GM12874 (cell line): ENCODE data around the gene TNFRSF14.

Experiments
- TF ChIP-seq, protein P1 (sequence below): IDR thresholded peaks from 2 replicates; pipeline ENCODE4 v1.5.1; 2011; ENCODE audit warnings: low read depth, mild to moderate bottlenecking, control low read depth, low read length, moderate library complexity; ENCODE audit not compliant: insufficient read depth

The TNFRSF14 gene

DNA sequence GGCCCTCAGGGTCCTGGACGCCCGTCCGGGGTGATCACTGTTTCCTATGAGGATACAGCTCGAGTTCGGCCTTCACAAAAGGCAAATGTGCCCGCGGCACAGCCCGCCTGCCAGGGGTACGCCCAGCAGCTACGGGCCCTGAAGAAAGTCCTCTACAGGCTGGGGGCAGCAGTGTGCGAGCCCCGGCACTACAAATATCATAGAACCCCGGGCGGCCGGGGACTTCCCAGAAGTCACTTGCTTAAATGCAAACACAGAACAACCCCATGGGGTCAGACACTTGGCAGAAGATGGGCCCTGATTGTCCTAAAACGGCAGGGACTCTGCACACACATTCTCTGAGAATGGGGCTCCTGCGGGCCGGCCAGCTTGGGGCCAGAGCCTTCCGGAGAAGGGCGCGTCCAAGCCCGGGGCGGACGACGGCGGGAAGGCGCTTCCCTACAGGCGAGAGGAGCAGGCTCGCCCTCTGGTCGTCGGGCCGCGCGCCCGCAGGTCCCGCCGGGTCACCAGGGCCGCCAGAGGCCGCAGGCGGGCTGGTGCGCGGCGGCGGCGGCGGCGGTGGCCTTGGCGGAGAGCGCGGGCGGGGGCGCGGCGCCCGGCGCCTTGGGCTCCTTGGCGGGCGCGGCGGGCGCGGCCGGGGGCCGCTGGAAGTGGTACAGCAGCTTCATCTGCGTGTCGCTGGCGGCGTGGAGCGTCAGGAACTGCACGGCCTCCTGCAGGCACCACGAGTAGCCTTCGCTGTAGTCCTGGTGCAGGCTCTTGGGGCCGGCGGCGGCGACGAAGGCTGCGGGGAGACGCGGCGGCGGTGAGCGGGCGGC lies 27.0 kb upstream of the TNFRSF14 start:
- TF ChIP-seq, protein P1, sequence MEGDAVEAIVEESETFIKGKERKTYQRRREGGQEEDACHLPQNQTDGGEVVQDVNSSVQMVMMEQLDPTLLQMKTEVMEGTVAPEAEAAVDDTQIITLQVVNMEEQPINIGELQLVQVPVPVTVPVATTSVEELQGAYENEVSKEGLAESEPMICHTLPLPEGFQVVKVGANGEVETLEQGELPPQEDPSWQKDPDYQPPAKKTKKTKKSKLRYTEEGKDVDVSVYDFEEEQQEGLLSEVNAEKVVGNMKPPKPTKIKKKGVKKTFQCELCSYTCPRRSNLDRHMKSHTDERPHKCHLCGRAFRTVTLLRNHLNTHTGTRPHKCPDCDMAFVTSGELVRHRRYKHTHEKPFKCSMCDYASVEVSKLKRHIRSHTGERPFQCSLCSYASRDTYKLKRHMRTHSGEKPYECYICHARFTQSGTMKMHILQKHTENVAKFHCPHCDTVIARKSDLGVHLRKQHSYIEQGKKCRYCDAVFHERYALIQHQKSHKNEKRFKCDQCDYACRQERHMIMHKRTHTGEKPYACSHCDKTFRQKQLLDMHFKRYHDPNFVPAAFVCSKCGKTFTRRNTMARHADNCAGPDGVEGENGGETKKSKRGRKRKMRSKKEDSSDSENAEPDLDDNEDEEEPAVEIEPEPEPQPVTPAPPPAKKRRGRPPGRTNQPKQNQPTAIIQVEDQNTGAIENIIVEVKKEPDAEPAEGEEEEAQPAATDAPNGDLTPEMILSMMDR = 0 out of 2 replicates have a peak, but pooled peaks have one; percentile 20

DNA sequence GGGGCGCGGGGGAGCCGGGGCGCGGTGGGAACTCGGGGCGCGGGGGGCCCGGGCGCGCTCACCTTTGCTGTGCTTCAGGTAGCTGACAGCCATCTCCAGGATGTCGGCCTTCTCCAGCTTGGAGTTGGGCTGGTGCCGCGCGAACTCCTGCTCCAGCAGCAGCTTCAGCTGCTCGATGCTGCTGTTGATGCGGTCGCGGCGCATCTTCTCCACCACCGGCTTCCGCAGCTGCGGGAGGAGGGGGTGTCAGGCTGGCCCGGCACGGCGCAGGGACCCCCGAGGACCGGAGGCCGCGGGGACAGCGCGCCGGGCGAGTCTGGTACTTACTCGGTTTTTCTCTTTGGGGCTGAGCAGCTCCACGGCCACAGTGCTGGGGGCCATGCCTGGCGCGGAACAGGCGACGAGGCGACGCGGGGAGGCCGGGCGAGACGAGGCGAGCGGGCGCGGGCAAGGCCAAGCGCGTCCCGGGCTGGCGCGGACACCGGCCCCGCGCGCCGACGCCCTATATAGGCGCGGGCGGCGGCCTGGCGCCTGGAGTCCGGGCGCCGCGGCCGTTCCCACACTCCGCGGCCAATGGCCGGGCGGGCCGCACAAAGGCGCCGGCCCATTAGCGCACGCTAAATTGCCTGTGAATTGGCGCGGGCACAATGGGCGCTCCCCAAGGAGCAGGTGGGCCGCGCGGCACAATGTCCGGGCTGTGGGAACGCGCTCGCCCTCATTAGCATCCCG lies 26.2 kb upstream of the TNFRSF14 start, which contains the start of gene HES5:
Gene HES5, minus strand, starts transcription at position 480 of the 729 bp plus-strand sequence. Its CDS starts 99 bp downstream, at position 381.
- TF ChIP-seq, protein P1 = no peak

GRCh38 chr1:2530513-2531361 lies 25.4 kb upstream of the TNFRSF14 start:
- TF ChIP-seq, protein P1 = no peak

- TF ChIP-seq, protein P1 = no peak
These were observed 23.5 kb upstream of the TNFRSF14 start for GRCh38 chr1:2532485-2533160.

- TF ChIP-seq, protein P1 = no peak
These were observed 22.8 kb upstream of the TNFRSF14 start for GRCh38 chr1:2533365-2533764.

DNA sequence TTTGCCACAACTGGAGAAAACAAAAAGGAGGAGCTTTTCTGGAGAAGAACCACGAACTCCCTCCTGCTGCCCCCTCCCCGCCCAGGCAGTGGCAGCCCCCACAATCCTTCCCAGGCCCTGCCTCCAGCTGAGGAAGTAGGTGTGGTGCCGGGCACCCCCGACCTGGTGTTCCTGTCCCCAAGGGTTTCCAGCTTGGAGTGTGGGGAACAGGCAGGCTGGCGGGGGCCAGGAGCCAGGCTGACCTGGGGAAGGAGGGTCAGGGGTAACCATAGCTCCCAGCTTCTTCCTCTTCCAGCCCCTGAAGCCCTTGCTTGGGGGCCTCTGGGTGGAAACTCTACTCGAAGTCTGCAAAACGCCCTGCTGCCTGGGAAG lies 21.9 kb upstream of the TNFRSF14 start:
- TF ChIP-seq, protein P1 = no peak
